ENCODE data around the gene TXNDC11. TPM values are rescaled to one million over a fixed set of nuclear protein-coding genes. Genes with fewer than 3 reads are reported as not detected.

Gene TXNDC11
- total RNA-seq, 3 donors from 2014 or later, result 34.3 to 39.0 (median 35.5) TPM

DNA sequence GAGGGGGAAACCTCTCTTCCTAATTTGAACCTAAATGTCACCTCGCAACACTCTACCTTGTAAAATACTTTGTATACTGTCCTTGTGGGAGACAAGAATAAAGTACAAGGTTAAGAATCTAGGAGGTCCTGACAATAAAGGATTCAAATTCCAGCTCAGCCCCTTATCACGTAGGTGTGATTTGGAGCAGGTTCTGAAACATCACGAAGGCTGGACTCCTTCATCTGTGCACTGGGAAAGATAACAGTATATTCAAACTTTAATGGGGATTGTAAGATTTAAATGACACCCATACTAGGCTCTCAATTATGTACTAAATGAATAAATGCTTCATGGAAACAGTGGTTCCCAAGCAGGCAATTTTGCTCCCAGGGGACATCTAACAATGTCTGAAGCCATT is 2.1 kb downstream of the TXNDC11 start:
- DNase-seq, result no peak
- Mint-ChIP-seq H3K36me3 (ENCODE audit: insufficient read depth) (peaks cover 15% of the 10 kb centered on the region), H3K27me3 (ENCODE audit: low read depth) (no peaks in the 10 kb centered on the region), H3K9me3 (no peaks in the 10 kb centered on the region), H3K4me1 (ENCODE audit: low read depth) (peaks cover 61% of the 10 kb centered on the region), H3K4me3 (peak overlapping the region; percentile 95)
- no peak for ATAC-seq

DNA sequence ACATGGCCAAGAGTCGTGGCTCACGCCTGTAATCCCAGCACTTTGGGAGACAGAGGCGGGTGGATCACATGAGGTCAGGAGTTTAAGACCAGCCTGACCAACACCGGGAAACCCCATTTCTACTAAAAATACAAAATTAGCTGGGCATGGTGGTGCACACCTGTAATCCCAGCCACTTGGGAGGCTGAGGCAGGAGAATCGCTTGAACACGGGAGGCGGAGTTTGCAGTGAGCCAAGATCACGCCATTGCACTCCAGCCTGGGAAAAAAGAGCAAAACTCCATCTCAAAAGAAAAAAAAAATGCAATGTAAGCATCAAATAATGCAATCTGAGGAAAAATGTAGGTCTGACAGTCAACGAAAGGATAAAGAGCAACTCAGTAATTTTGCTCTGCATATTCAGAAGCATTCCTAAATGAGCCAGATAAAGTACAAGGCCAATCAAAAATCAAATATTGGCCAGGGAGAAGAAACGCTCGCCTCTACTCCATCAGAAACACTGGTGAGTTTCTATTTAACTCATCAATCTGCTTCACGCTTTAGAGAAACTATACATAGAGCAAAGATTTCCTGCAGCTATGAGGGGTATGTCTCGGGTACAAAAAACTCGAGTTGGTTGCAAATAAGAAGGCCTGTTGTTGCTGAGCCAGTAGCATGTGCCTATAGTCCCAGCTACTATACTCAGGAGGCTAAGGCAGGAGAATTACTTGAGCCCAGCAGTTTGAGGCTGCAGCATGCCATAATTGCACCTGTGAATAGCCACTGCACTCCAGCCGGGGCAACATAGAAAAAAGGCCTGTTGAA is 3.7 kb downstream of the TXNDC11 start:
- no peak for DNase-seq
- Mint-ChIP-seq H3K4me3 (peak overlapping the region; percentile 61), H3K4me1 (ENCODE audit: low read depth) (peaks cover 67% of the 10 kb centered on the region), H3K36me3 (ENCODE audit: insufficient read depth) (peaks cover 25% of the 10 kb centered on the region), H3K27me3 (ENCODE audit: low read depth) (no peaks in the 10 kb centered on the region), H3K9me3 (no peaks in the 10 kb centered on the region)
- no peak for ATAC-seq

DNA sequence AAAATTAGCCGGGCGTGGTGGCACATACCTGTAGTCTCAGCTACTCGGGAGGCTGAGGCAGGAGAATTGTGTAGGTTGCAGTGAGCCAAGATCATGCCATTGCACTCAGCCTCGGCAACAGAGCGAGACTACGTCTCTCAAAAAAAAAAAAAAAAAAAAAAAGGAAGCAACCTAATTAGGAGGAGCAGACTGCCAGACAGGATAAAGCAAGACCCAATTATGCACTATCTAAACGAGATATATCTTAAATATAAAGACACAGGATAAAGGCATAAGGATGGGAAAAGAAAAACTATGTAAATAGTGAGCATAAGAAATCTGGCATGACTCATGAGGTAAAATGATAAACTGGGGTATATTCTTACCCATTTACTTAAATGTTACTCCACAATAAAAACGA is 4.9 kb downstream of the TXNDC11 start:
- peaks cover 26% of the 10 kb centered on the region for H3K36me3 Mint-ChIP-seq (ENCODE audit: insufficient read depth)
- no peaks in the 10 kb centered on the region for H3K27me3 Mint-ChIP-seq (ENCODE audit: low read depth)
- DNase-seq (no peak), ATAC-seq (no peak)
- no peak overlapping the region for H3K4me3 Mint-ChIP-seq
- H3K9me3 Mint-ChIP-seq, result no peaks in the 10 kb centered on the region
- H3K4me1 Mint-ChIP-seq (ENCODE audit: low read depth), result peaks cover 63% of the 10 kb centered on the region

DNA sequence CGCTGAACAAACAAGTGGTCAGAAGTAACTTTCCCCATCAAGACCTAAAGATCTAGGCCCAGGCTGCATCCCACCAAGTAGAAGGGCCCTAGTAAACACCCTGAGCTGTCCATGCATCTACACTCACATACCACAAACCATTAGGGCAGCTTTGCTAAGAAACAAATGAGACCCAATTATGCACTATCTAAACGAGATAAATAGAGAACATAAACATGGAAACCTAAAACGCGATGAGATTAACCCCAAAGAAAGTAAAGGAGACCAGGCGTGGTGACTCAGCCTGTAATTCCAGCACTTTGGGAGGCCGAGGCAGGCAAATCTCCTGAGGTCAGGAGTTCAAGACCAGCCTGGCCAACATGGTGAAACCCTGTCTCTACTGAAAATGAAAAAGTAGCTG is 5.8 kb downstream of the TXNDC11 start:
- DNase-seq, result no peak
- no peak for ATAC-seq
- peaks cover 62% of the 10 kb centered on the region for H3K4me1 Mint-ChIP-seq (ENCODE audit: low read depth)
- no peaks in the 10 kb centered on the region for H3K9me3 Mint-ChIP-seq
- no peaks in the 10 kb centered on the region for H3K27me3 Mint-ChIP-seq (ENCODE audit: low read depth)
- peaks cover 33% of the 10 kb centered on the region for H3K36me3 Mint-ChIP-seq (ENCODE audit: insufficient read depth)
- no peak overlapping the region for H3K4me3 Mint-ChIP-seq

DNA sequence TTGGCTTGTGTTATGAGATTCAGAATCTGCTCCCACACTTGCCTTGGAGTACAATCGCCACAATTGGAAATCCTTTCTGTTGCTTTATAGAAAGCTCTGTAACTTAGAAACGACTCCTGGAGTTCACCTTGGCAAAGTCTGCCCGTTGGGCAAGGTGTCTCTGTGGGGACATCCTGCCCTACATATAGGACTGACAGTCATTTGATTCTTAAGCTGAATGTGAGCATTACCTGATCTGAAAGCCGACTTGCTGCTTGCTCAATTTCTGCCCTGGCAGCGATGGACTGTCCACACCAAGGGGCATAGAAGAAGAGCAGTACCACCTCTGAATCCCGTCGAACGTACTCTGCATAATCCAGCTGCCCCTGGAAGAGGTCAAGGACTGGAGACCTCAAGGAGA is 6.9 kb downstream of the TXNDC11 start:
- DNase-seq (no peak), ATAC-seq (no peak)
- Mint-ChIP-seq H3K36me3 (ENCODE audit: insufficient read depth) (peaks cover 42% of the 10 kb centered on the region), H3K4me3 (no peak overlapping the region), H3K9me3 (no peaks in the 10 kb centered on the region), H3K4me1 (ENCODE audit: low read depth) (peaks cover 56% of the 10 kb centered on the region), H3K27me3 (ENCODE audit: low read depth) (no peaks in the 10 kb centered on the region)

DNA sequence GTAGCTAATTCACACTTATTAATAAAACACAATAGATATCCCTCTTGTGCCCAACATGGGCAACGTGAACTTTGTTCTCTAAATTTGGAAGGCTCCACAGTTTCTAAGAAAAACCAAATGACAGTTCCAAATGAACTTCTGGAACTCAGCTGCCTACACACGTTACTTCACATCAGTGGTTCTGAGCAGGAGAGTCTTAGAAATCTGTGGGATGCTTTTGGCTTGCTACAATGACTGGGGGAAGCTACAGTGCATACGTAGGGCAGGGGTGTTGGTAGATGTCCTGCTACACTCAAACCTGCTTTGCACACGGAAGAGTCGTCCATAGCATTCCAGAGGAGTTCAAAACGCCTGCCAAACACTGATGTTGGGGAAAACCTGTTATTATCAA is 8.0 kb downstream of the TXNDC11 start:
- Mint-ChIP-seq H3K4me3 (no peak overlapping the region), H3K36me3 (ENCODE audit: insufficient read depth) (peaks cover 51% of the 10 kb centered on the region), H3K27me3 (ENCODE audit: low read depth) (no peaks in the 10 kb centered on the region), H3K9me3 (no peaks in the 10 kb centered on the region), H3K4me1 (ENCODE audit: low read depth) (peaks cover 52% of the 10 kb centered on the region)
- ATAC-seq (no peak), DNase-seq (no peak)

DNA sequence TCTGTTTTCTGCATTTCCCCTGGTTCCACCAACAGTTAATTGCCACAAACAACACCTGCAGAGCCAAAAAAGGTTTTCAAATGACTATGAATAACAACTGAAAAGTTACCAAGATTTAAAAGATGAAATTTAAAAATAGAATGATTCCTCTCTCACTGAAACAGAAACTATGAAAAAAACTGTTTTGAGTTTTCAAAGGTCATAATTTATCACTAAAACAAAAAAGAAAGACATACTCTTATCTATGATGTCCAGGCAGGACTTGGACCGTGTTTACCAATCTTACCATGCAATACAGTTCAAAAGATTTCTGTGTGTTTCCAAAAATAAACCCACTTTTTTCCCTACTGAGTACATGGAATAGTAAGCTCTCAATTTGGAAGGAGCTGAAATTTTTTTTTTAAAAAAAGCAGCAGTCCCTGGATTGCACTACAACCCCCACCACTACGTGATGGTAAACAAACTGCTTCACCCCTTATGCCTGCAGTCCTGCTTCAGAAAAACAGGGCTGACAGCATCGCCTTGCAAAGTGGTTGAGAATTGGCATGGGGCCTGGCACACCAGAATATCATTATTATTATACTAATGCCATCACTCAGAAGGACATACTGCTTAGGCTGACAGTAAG is 8.5 kb downstream of the TXNDC11 start:
- ATAC-seq, result no peak
- no peaks in the 10 kb centered on the region for H3K27me3 Mint-ChIP-seq (ENCODE audit: low read depth)
- no peaks in the 10 kb centered on the region for H3K9me3 Mint-ChIP-seq
- H3K36me3 Mint-ChIP-seq (ENCODE audit: insufficient read depth), result peaks cover 55% of the 10 kb centered on the region
- no peak for DNase-seq
- H3K4me1 Mint-ChIP-seq (ENCODE audit: low read depth), result peaks cover 52% of the 10 kb centered on the region
- no peak overlapping the region for H3K4me3 Mint-ChIP-seq

DNA sequence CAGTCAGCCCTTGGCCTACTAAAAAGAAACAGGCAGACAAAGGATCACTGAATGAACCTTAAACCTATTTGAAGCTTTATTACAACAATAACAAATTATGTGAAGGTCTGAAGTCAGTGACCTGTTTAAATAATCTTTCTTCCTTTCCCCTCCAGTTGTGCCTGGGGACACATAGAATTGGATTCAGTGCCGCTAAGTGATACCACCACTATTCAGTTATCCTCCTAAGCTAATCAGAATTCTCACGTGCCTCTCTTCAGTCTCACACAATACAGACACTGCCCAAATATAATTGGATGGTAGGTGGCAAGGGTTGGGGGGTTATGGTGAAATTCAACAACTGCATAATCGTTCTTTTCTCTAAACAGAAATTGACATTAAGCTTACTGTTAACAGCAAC is 11.4 kb downstream of the TXNDC11 start:
- no peaks in the 10 kb centered on the region for H3K27me3 Mint-ChIP-seq (ENCODE audit: low read depth)
- no peaks in the 10 kb centered on the region for H3K9me3 Mint-ChIP-seq
- DNase-seq (no peak), ATAC-seq (no peak)
- H3K4me1 Mint-ChIP-seq (ENCODE audit: low read depth), result peaks cover 47% of the 10 kb centered on the region
- H3K36me3 Mint-ChIP-seq (ENCODE audit: insufficient read depth), result peaks cover 53% of the 10 kb centered on the region
- no peak overlapping the region for H3K4me3 Mint-ChIP-seq

- no peaks in the 10 kb centered on the region for H3K9me3 Mint-ChIP-seq
- H3K4me3 Mint-ChIP-seq, result no peak overlapping the region
- no peak for ATAC-seq
- no peaks in the 10 kb centered on the region for H3K27me3 Mint-ChIP-seq (ENCODE audit: low read depth)
- H3K4me1 Mint-ChIP-seq (ENCODE audit: low read depth), result peaks cover 45% of the 10 kb centered on the region
- no peak for DNase-seq
- H3K36me3 Mint-ChIP-seq (ENCODE audit: insufficient read depth), result peaks cover 53% of the 10 kb centered on the region
Measured at GRCh38 chr16:11729787-11730186, 12.9 kb downstream of the TXNDC11 start.

- H3K36me3 Mint-ChIP-seq (ENCODE audit: insufficient read depth), result peaks cover 55% of the 10 kb centered on the region
Measured at GRCh38 chr16:11727796-11728543, 14.7 kb downstream of the TXNDC11 start.

GRCh38 chr16:11726008-11726407 is 16.6 kb downstream of the TXNDC11 start:
- ATAC-seq (no peak), DNase-seq (no peak)
- H3K4me3 Mint-ChIP-seq, result no peak overlapping the region
- H3K4me1 Mint-ChIP-seq (ENCODE audit: low read depth), result peaks cover 36% of the 10 kb centered on the region
- no peaks in the 10 kb centered on the region for H3K27me3 Mint-ChIP-seq (ENCODE audit: low read depth)
- no peaks in the 10 kb centered on the region for H3K9me3 Mint-ChIP-seq
- H3K36me3 Mint-ChIP-seq (ENCODE audit: insufficient read depth), result peaks cover 49% of the 10 kb centered on the region

More at GRCh38 chr16:11727796-11728543, 14.7 kb downstream of the TXNDC11 start:
- Mint-ChIP-seq H3K9me3 (no peaks in the 10 kb centered on the region), H3K4me1 (ENCODE audit: low read depth) (peaks cover 38% of the 10 kb centered on the region), H3K27me3 (ENCODE audit: low read depth) (no peaks in the 10 kb centered on the region), H3K4me3 (no peak overlapping the region)
- ATAC-seq (peak; percentile 76 to 83), DNase-seq (no peak)

- Mint-ChIP-seq H3K4me1 (ENCODE audit: low read depth) (peaks cover 35% of the 10 kb centered on the region), H3K9me3 (no peaks in the 10 kb centered on the region), H3K36me3 (ENCODE audit: insufficient read depth) (peaks cover 46% of the 10 kb centered on the region), H3K27me3 (ENCODE audit: low read depth) (no peaks in the 10 kb centered on the region), H3K4me3 (no peak overlapping the region)
- DNase-seq, result no peak
- no peak for ATAC-seq
Measured at GRCh38 chr16:11725457-11725856, 17.2 kb downstream of the TXNDC11 start.

GRCh38 chr16:11722468-11722808 is 20.2 kb downstream of the TXNDC11 start:
- Mint-ChIP-seq H3K4me1 (ENCODE audit: low read depth) (peaks cover 16% of the 10 kb centered on the region), H3K4me3 (no peak overlapping the region), H3K27me3 (ENCODE audit: low read depth) (no peaks in the 10 kb centered on the region), H3K36me3 (ENCODE audit: insufficient read depth) (peaks cover 31% of the 10 kb centered on the region), H3K9me3 (no peaks in the 10 kb centered on the region)
- DNase-seq (no peak), ATAC-seq (no peak)

- no peak overlapping the region for H3K4me3 Mint-ChIP-seq
- peaks cover 29% of the 10 kb centered on the region for H3K36me3 Mint-ChIP-seq (ENCODE audit: insufficient read depth)
- H3K4me1 Mint-ChIP-seq (ENCODE audit: low read depth), result peaks cover 14% of the 10 kb centered on the region
- H3K27me3 Mint-ChIP-seq (ENCODE audit: low read depth), result no peaks in the 10 kb centered on the region
- no peak for ATAC-seq
- DNase-seq, result no peak
- H3K9me3 Mint-ChIP-seq, result no peaks in the 10 kb centered on the region
Measured at GRCh38 chr16:11721781-11722467, 20.7 kb downstream of the TXNDC11 start.
